NCI-H2227 treated with DMSO at 0.1 percent for 48 hours (cell line): ENCODE data around the gene CNGA1.
"Not testable (repeated sequence)": the region's sequence is repeated elsewhere in the genome, so short reads cannot be mapped to it uniquely, and the experiment has no call there.

ENCODE experiments used
- DNase-seq: peaks from one replicate; lab custom pipeline; 2025; lab: John Stamatoyannopoulos, UW

The CNGA1 gene

GRCh38 chr4:48030470-48030869, 14.0 kb upstream of the CNGA1 start:
- DNase-seq, result no peak

GRCh38 chr4:48028696-48029095, 12.2 kb upstream of the CNGA1 start:
- DNase-seq, result no peak

- DNase-seq, result no peak
Observed at GRCh38 chr4:48027653-48028052, 11.2 kb upstream of the CNGA1 start.

GRCh38 chr4:48025005-48025404, 8.5 kb upstream of the CNGA1 start:
- DNase-seq, result no peak

- DNase-seq, result no peak
Observed at GRCh38 chr4:48024522-48024921, 8.0 kb upstream of the CNGA1 start.

GRCh38 chr4:48022192-48022799, 5.8 kb upstream of the CNGA1 start:
- DNase-seq, result no peak

- no peak for DNase-seq
Observed at GRCh38 chr4:48021100-48021499, 4.6 kb upstream of the CNGA1 start.

GRCh38 chr4:48018112-48018511, 1.6 kb upstream of the CNGA1 start:
- DNase-seq, result no peak

GRCh38 chr4:48017108-48017571, 659 bp upstream of the CNGA1 start:
- DNase-seq, result no peak

GRCh38 chr4:48015678-48016077, 803 bp downstream of the CNGA1 start:
- DNase-seq, result no peak

- DNase-seq, result no peak
Observed at GRCh38 chr4:48015216-48015615, 1.3 kb downstream of the CNGA1 start.

- no peak for DNase-seq
Observed at GRCh38 chr4:48012824-48013223, 3.7 kb downstream of the CNGA1 start.

GRCh38 chr4:48011722-48012121, 4.8 kb downstream of the CNGA1 start:
- DNase-seq, result no peak

- not testable (repeated sequence) for DNase-seq
Observed at GRCh38 chr4:48010906-48011305, 5.6 kb downstream of the CNGA1 start.

- no peak for DNase-seq
Observed at GRCh38 chr4:48008021-48008596, 8.4 kb downstream of the CNGA1 start.

GRCh38 chr4:48005781-48006180, 10.7 kb downstream of the CNGA1 start:
- DNase-seq, result no peak

- DNase-seq, result not testable (repeated sequence)
Observed at GRCh38 chr4:48003568-48003967, 12.9 kb downstream of the CNGA1 start.

GRCh38 chr4:48002267-48002666, 14.2 kb downstream of the CNGA1 start:
- no peak for DNase-seq

- DNase-seq, result no peak
Observed at GRCh38 chr4:47996021-47996420, 20.5 kb downstream of the CNGA1 start.

- not testable (repeated sequence) for DNase-seq
Observed at GRCh38 chr4:47992475-47992874, 24.0 kb downstream of the CNGA1 start.

- no peak for DNase-seq
Observed at GRCh38 chr4:47990145-47990544, 26.3 kb downstream of the CNGA1 start.

GRCh38 chr4:47974566-47974965, 41.9 kb downstream of the CNGA1 start:
- DNase-seq, result no peak

GRCh38 chr4:47972721-47973120, 43.8 kb downstream of the CNGA1 start:
- no peak for DNase-seq

GRCh38 chr4:47972181-47972580, 44.3 kb downstream of the CNGA1 start:
- no peak for DNase-seq
